Neuronal stem cell (in vitro differentiated cells): Measurements from ENCODE around the gene NFATC3.
"Not testable (repeated sequence)": the region's sequence is repeated elsewhere in the genome, so short reads cannot be mapped to it uniquely, and the experiment has no call there.

Source experiments
- DNase-seq: peaks from one replicate; pipeline ENCODE4 v3.0.0-alpha.2; 2013; ENCODE audit warnings: low spot score
- H2AFZ ChIP-seq: one replicate; pipeline ENCODE4 v1.6.1; 2013; ENCODE audit warnings: mild to moderate bottlenecking, low read length, inconsistent platforms
- H2AK5ac ChIP-seq: 2 replicates; pipeline ENCODE4 v1.6.1; 2013; ENCODE audit warnings: low read depth, mild to moderate bottlenecking, inconsistent platforms, low read length, moderate library complexity, mixed read lengths
- H2BK120ac ChIP-seq: 2 replicates; pipeline ENCODE4 v1.6.1; 2013; ENCODE audit warnings: low read depth, mild to moderate bottlenecking, inconsistent platforms, low read length, moderate library complexity, mixed read lengths
- H2BK12ac ChIP-seq: one replicate; pipeline ENCODE4 v1.6.1; 2013; ENCODE audit warnings: low read length, inconsistent platforms
- H2BK15ac ChIP-seq: 2 replicates; pipeline ENCODE4 v1.6.1; 2013; ENCODE audit warnings: mild to moderate bottlenecking, low read length, inconsistent platforms, mixed read lengths
- H2BK5ac ChIP-seq: one replicate; pipeline ENCODE4 v1.6.1; 2013; ENCODE audit warnings: inconsistent platforms, mild to moderate bottlenecking, low read length, moderate library complexity
- H3K14ac ChIP-seq: one replicate; pipeline ENCODE4 v1.6.1; 2013; ENCODE audit warnings: low read length, inconsistent platforms
- H3K18ac ChIP-seq: 2 replicates; pipeline ENCODE4 v1.6.1; 2013; ENCODE audit warnings: low read length, inconsistent platforms
- H3K23ac ChIP-seq: 2 replicates; pipeline ENCODE4 v1.6.1; 2013; ENCODE audit warnings: low read depth, mild to moderate bottlenecking, mixed read lengths, low read length, inconsistent platforms; ENCODE audit not compliant: poor library complexity
- H3K27ac ChIP-seq: replicated peaks from 3 replicates; pipeline ENCODE4 v1.5.1; 2013; ENCODE audit warnings: low read length, inconsistent platforms
- H3K27me3 ChIP-seq, 3 experiments: 2 replicates each; pipeline ENCODE4 v1.6.1; 2013; ENCODE audit warnings: low read length in 3 of 3, mild to moderate bottlenecking in 2 of 3, inconsistent platforms in 1 of 3, low read depth in 1 of 3, mixed read lengths in 1 of 3, moderate library complexity in 1 of 3; ENCODE audit not compliant: control insufficient read depth in 3 of 3, insufficient read depth in 3 of 3
- H3K36me3 ChIP-seq, 2 donors: replicated peaks in 1 of 2; 2 replicates each; pipeline ENCODE4 v1.6.1; 2013; ENCODE audit warnings: low read length in 2 of 2; ENCODE audit not compliant: control insufficient read depth in 2 of 2, insufficient read depth in 2 of 2
- H3K4ac ChIP-seq: 2 replicates; pipeline ENCODE4 v1.6.1; 2013; ENCODE audit warnings: inconsistent platforms, mild to moderate bottlenecking, low read length, moderate library complexity
- H3K4me1 ChIP-seq, 2 donors: 1 replicate in 1 of 2; 2 replicates in 1 of 2; pipeline ENCODE4 v1.6.1; 2013; ENCODE audit warnings: low read length in 2 of 2, low read depth in 1 of 2; ENCODE audit not compliant: control insufficient read depth in 2 of 2, insufficient read depth in 1 of 2
- H3K4me2 ChIP-seq: one replicate; pipeline ENCODE4 v1.6.1; 2013; ENCODE audit warnings: mild to moderate bottlenecking, low read length, inconsistent platforms; ENCODE audit not compliant: insufficient read depth, poor library complexity, severe bottlenecking
- H3K4me3 ChIP-seq, 2 donors: 2 replicates each; pipeline ENCODE4 v1.5.1; 2013; ENCODE audit warnings: low read length in 2 of 2, mild to moderate bottlenecking in 2 of 2, inconsistent platforms in 1 of 2, moderate library complexity in 1 of 2
- H3K79me1 ChIP-seq: one replicate; pipeline ENCODE4 v1.6.1; 2013; ENCODE audit warnings: low read depth, mild to moderate bottlenecking, inconsistent platforms, low read length, moderate library complexity
- H3K9ac ChIP-seq: one replicate; pipeline ENCODE4 v1.6.1; 2013; ENCODE audit warnings: mild to moderate bottlenecking, low read depth, low read length, inconsistent platforms; ENCODE audit not compliant: poor library complexity
- H3K9me3 ChIP-seq, 2 donors: replicated peaks in 1 of 2; 2 replicates each; pipeline versions ENCODE3 to v1.6.1; 2013; ENCODE audit warnings: low read length in 2 of 2, mild to moderate bottlenecking in 2 of 2, inconsistent platforms in 1 of 2, low read depth in 1 of 2, mixed read lengths in 1 of 2, moderate library complexity in 1 of 2; ENCODE audit not compliant: control insufficient read depth in 2 of 2, insufficient read depth in 1 of 2
- H4K8ac ChIP-seq: one replicate; pipeline ENCODE4 v1.6.1; 2013; ENCODE audit warnings: low read depth, mild to moderate bottlenecking, inconsistent platforms, low read length, moderate library complexity
- H4K91ac ChIP-seq: one replicate; pipeline ENCODE4 v1.6.1; 2013; ENCODE audit warnings: low read length, low read depth, mild to moderate bottlenecking, inconsistent platforms; ENCODE audit not compliant: poor library complexity
- WGBS, 2 donors: extraction: QIAGEN DNeasy Blood & Tissue Kit; methylation state at CpG; one replicate each; pipeline ENCODE4 v1.1.7; 2013; ENCODE audit warnings: missing lambda C conversion rate in 2 of 2, mixed read lengths in 1 of 2; ENCODE audit not compliant: insufficient read length in 2 of 2, insufficient replicate concordance in 1 of 2; ENCODE audit errors: extremely low coverage in 2 of 2; 5-methylcytosine and 5-hydroxymethylcytosine counted together

The NFATC3 gene

DNA sequence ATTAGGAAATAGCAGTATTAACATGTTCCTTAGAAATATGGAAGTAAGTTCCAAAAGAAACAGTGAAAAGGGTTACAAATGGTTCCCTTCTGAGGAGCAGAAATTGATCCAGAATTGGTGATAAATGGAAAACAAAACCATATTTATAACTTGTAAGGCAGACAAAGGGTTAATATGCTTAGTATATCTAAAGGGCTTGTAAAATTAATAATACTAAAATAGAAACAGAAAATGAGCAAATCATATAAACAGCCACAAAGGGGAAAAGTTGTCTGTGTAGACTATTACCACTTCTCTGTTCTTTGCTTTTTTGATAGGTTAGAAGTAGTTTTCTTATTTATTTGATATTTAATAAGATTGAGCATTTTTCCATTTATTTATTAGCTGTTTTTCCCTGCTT is 64.4 kb downstream of the NFATC3 start:
- no peak overlapping the region for H2AFZ ChIP-seq
- H3K36me3 ChIP-seq, result peaks cover 0 to 35% of the 10 kb centered on the region in 2 donors
- H3K14ac ChIP-seq, result no peak overlapping the region
- no peak overlapping the region for H3K9ac ChIP-seq
- H3K4me2 ChIP-seq, result no peak overlapping the region
- no peaks in the 10 kb centered on the region for H3K27me3 ChIP-seq
- H3K9me3 ChIP-seq, result no peaks in the 10 kb centered on the region
- H3K18ac ChIP-seq, result no peak overlapping the region
- no peak overlapping the region for H3K4ac ChIP-seq
- no peaks in the 10 kb centered on the region for H3K4me1 ChIP-seq
- H4K8ac ChIP-seq, result no peak overlapping the region
- H2BK120ac ChIP-seq, result no peak overlapping the region
- no peak overlapping the region for H3K27ac ChIP-seq
- no peak for DNase-seq
- H2AK5ac ChIP-seq, result no peak overlapping the region
- peaks cover 2% of the 10 kb centered on the region for H3K79me1 ChIP-seq
- no peak overlapping the region for H2BK15ac ChIP-seq
- no peak overlapping the region for H3K23ac ChIP-seq
- H4K91ac ChIP-seq, result no peak overlapping the region
- H2BK12ac ChIP-seq, result no peak overlapping the region
- H2BK5ac ChIP-seq, result no peak overlapping the region
- no peak overlapping the region for H3K4me3 ChIP-seq

- Histone ChIP-seq H4K8ac (no peak overlapping the region), H2AFZ (no peak overlapping the region), H3K4me3 (no peak overlapping the region), H3K23ac (no peak overlapping the region), H3K14ac (no peak overlapping the region), H3K27me3 (no peaks in the 10 kb centered on the region), H3K9ac (no peak overlapping the region), H3K27ac (no peak overlapping the region), H2BK12ac (no peak overlapping the region), H2BK120ac (no peak overlapping the region), H3K18ac (no peak overlapping the region), H2BK15ac (no peak overlapping the region), H3K4me2 (no peak overlapping the region), H3K9me3 (no peaks in the 10 kb centered on the region), H3K79me1 (no peaks in the 10 kb centered on the region), H4K91ac (no peak overlapping the region), H3K36me3 (peaks cover 4 to 47% of the 10 kb centered on the region in 2 donors), H2AK5ac (no peak overlapping the region), H3K4me1 (no peaks in the 10 kb centered on the region), H3K4ac (no peak overlapping the region), H2BK5ac (no peak overlapping the region)
- DNase-seq, result no peak
- WGBS, 2 donors, result no CpG with 5 or more reads among the region's 3 CpGs
These were observed 70.3 kb downstream of the NFATC3 start for GRCh38 chr16:68155425-68155824.

DNA sequence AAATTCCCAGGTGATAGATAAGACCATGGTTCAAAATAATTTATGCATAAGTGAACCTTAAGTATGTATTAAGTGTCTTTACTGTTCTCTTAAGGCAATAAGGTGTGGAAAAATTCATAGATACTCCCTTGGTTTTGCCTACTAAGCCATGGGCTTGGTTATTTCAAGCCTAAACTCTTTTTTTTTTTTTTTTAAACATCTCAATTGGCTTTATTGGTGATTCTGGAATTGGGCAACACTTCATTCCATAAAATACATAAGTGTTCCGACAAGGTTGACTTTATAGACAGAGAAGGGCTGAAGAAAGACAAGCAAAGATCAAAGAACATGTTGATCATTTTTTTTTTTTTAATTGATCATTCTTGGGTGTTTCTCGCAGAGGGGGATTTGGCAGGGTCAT is 77.2 kb downstream of the NFATC3 start:
- Histone ChIP-seq H3K4me2 (no peak overlapping the region), H3K4me1 (no peaks in the 10 kb centered on the region), H2AK5ac (no peak overlapping the region), H3K79me1 (no peaks in the 10 kb centered on the region), H3K4me3 (no peak overlapping the region), H2BK15ac (no peak overlapping the region), H4K8ac (no peak overlapping the region), H3K27ac (no peak overlapping the region), H3K9me3 (peaks cover 2 to 3% of the 10 kb centered on the region in 2 donors), H3K14ac (no peak overlapping the region), H3K9ac (no peak overlapping the region), H2BK120ac (no peak overlapping the region), H3K27me3 (no peaks in the 10 kb centered on the region), H4K91ac (no peak overlapping the region), H3K4ac (no peak overlapping the region), H3K23ac (no peak overlapping the region), H2BK5ac (no peak overlapping the region), H3K18ac (no peak overlapping the region), H2AFZ (no peak overlapping the region), H3K36me3 (peaks cover 8 to 68% of the 10 kb centered on the region in 2 donors), H2BK12ac (no peak overlapping the region)
- no peak for DNase-seq
- no CpG with 5 or more reads among the region's 2 CpGs for WGBS, 2 donors

- not testable (repeated sequence) for H3K4ac ChIP-seq, H2BK12ac ChIP-seq, H3K4me2 ChIP-seq, H2BK15ac ChIP-seq, H3K27me3 ChIP-seq, H2BK5ac ChIP-seq, H4K8ac ChIP-seq, H3K23ac ChIP-seq, H3K79me1 ChIP-seq, H2BK120ac ChIP-seq, H3K9me3 ChIP-seq, H2AK5ac ChIP-seq, H4K91ac ChIP-seq, H2AFZ ChIP-seq, H3K14ac ChIP-seq, H3K18ac ChIP-seq, H3K27ac ChIP-seq, H3K4me3 ChIP-seq, DNase-seq, H3K4me1 ChIP-seq, H3K9ac ChIP-seq
- peaks cover 11 to 66% of the 10 kb centered on the region in 2 donors for H3K36me3 ChIP-seq
- WGBS, 2 donors, result no CpG with 5 or more reads among the region's 31 CpGs
These were observed 78.1 kb downstream of the NFATC3 start for GRCh38 chr16:68163275-68163674.
